GM19328 (cell line): ENCODE data around the gene P2RX5.

Source experiments
- ATAC-seq: cut with Tn5 transposase; IDR thresholded peaks from one replicate; pipeline ENCODE4 v1.9.1; 2021; ENCODE audit warnings: mild to moderate bottlenecking, moderate library complexity; ENCODE audit not compliant: unreplicated experiment

The P2RX5 gene

DNA sequence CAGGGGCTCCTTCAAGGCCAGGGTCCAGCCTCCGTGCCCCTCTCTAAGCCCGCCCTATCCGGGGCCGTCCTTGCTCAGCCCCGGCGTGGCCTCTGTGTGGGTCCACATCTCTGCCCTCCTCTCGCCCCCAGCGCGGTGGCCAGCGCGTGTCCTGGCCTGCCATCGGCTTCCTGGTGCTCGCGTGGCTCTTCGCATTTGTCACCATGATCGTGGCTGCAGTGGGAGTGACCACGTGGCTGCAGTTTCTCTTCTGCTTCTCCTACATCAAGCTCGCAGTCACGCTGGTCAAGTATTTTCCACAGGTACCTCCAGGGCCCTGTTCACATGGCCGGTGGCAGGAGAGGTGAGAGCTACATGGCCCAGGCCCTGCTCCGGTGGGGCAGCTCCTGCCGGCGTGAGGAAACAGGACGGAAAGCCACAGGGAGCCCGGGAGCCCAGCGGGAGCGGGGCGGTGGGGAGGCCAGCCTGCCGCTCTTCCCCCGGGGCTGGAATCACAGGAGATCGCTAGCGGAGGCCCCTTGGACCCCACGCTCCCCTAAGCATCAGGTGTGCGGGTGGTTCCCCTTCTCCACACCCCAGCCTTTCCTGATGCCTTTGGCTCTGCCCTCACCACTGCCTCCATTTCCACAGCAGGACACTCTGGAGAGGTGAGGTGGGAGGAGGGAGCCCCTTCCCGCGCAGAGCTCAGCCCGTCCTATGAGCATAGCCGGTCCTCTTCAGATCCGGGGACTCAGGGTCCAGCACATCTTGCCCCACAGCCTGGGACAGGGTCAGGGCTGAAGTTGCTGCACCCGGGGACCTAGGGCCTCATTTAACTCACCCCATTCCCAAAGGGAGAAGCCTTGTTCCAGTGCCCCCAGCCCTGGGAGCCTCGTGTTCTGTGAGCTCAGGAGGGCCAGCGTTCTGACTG, 37.8 kb downstream of the P2RX5 start:
- no peak for ATAC-seq

DNA sequence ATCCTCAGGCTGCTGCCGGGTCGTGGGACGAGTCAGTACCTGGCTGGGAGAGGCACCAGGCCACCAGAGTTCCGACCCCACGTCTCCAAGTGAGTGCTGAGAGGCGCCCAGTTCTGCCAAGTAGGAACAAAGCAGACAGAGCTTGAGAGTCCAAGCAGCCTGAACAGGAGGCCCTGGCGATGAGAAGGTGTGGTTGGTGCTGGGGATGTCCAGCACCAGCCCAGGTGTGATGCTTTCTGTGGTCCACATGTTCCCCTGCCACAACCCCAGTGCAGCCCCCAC, 38.4 kb downstream of the P2RX5 start:
- ATAC-seq = no peak

DNA sequence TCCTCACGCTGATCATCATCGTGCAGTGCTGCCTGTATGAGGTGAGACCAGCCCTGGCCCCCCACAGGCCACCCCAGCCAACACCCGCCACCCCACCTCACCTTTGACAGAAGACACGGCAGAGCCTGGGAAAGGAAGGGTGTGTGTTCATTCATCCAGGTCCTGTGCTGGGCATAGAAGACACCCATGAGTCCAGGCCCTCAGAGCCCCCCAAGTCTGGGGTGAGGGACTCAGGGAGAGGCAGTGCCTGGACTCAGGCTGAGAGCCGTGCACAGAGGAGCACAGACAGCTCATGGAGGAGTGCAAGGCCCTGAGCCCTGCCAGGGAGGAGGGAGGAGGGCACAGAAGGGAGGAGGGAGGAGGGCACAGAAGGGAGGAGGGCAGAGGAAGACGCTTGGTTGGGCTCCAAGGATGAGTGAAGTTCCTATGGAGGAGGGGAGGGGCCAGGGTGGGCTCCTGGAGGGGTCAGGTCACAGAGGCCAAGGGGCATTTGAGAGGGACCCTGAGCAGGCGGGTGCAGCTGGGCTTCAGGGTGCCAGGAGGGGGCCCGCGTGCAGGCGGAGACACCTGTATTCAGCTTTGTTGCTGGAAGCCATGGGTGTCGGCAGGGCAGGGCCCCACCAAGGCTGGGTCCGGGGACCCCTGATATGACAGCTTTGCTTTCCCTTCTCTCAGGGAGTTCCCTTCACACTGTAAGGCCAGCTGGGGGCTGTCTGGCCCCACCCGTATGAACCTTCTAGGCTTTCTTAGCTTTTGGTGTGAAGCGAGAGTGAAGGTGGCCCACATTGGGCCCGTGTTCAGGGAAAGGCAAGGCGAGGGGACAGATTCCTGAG, 39.0 kb downstream of the P2RX5 start:
- ATAC-seq = no peak

DNA sequence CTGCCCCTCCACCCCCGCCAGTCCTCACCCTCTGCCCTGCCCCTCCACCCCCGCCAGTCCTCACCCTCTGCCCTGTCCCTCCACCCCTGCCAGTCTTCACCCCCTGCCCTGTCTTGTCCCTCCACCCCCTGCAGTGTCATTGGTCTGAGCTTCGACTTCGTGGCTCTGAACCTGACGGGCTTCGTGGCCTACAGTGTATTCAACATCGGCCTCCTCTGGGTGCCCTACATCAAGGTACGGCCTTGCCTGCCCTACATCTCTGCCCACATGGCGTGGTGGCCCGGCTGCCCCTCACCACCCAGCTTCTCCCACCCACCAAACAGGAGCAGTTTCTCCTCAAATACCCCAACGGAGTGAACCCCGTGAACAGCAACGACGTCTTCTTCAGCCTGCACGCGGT, 39.6 kb downstream of the P2RX5 start:
- no peak for ATAC-seq

DNA sequence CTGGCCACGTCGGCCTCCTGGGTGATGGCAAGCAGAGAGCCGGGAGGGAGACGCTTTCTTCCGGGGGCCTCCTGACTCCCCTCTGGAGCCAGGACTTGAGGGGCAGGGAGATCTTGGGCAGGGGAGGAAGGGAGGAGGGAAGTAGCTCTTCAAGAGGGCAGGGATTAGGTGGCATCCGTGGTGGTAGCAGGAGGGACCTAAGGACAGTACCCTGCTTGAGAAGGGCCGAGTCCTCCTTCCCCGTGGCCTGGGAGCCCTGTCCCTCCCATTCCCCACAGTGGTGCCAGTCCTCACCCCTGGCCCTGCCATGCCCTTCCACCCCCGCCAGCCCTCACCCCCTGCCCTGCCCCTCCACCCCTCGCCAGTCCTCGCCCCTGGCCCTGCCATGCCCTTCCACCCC, 40.2 kb downstream of the P2RX5 start:
- no peak for ATAC-seq

DNA sequence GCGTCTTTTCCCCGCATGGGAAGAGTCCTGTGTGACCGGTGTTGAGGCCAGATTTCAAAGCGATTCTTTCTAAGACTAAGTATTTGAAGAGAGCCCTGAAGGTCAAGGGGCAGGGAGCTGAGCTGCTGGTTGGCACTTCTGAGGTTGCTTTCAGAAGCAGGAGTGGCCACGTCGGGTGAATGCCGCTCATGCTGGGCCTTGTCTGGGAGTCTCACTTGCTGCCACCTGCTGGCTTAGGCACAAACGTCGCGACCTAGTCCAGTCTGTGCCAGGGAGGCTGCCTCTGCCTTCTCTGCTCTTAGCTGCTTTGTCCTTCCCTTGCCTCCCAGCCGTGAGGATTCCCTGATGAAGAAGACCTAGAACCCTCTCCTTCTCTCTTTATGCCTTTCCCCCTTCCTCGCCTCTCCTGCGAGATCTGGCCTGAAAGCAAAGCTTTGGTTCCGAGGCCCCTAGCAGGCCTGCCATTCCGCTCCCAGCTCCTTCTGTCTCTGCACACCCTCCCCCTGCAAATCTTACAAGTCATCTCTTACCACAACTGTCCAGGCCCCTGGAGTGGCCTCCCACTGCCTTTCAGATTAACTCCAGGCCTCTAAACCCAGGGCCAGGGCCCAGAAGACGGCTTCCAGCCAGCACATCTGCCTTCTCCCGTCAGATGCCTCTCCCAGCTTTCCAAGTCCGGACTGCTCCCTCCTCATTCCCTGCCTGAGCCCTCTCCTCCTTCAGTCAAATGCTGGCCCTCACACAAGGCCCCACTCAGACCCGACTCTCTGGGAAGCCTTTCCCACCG, 48.0 kb downstream of the P2RX5 start:
- no peak for ATAC-seq

DNA sequence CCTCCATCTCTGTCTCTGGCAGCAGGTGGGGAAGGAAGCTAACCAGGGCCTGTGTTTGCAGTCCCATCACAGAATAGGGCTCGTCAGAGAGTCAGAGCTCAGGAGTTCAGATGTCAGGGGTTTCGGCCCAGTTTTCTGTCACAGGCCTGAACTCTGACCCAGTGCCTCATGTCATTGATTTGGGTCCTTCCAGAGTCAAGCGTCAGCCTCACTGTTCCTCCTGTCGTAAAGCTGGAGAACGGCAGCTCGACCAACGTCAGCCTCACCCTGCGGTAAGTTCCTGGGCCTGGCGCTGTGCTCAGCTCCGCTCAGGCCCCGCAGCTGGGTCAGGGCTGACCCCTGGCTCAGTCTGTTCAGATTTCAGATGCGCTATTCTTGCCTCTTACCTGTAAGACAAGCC, 48.7 kb downstream of the P2RX5 start:
- no peak for ATAC-seq

DNA sequence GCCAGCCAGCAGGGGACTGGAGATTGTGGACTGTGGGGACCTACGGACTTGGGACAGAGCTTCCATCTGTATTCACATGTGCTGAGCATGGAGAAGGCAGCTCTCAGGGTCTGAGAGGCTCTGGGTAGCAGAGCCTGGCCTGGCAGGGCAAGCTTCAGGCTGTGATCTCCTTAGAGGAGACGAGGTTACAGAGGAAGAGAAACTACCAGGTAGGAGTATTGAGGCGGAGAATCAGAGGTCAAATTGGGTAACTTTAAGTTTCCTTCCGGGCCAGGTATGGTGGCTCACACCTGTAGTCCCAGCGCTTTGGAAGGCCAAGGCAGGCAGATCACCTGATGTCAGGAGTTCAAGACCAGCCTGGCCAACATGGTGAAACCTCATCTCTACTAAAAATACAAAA, 50.6 kb downstream of the P2RX5 start:
- ATAC-seq = no peak

DNA sequence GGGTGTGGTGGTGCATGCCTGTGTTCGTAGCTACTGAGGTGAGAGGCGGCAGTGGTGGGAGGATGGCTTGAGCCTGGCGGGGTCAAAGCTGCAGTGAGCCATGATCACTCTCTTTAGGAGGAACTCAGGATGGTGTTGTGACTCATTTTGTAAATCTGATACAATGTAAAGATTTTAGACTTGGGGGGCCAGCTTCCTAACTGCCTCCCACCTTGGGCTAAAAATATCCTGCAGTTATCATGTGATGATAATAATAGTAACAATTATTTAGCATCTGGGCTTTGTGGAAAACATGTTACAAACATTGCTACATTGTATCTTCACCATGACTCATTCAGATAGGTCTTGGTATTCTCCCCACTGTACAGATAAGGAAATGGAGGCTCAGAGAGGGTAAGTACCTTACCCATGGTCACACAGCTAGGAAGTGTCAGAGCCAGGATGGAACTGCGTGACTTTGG, 52.0 kb downstream of the P2RX5 start:
- no peak for ATAC-seq

DNA sequence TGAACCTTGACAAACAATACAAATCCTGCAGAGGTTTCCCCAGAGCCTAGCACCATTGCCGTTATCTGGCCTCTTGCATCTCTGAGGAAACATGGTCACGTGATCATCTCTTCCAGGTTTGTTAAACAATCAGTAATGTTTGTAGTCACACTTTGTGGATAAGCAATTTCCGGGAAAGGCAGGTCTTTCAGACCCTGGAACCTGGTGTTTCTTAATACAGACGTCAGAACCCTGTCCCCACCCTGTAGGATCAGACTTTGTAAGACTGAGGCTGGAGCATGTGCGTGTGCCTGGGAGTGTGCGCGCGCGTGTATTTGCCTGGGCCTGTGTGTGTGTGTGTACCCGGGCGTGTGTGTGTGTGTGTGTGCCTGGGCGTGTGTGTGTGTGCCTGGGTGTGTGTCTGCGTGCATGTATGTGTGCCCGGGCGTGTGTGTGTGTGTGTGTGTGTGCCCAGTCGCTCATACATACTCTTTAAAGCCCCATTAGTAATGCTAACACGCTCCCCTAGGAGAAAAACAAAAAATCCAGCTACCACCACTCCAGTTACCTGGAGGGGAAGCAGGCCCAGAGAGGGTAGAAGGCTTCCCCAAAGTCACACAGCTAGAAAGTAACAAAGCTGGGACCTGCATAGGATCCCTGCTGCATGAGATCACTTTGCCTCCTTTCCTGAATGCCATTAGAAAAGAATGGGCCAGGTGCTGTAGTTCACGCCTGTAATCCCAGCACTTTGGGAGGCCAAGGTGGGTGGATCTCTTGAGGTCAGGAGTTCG, 54.1 kb downstream of the P2RX5 start:
- no peak for ATAC-seq

DNA sequence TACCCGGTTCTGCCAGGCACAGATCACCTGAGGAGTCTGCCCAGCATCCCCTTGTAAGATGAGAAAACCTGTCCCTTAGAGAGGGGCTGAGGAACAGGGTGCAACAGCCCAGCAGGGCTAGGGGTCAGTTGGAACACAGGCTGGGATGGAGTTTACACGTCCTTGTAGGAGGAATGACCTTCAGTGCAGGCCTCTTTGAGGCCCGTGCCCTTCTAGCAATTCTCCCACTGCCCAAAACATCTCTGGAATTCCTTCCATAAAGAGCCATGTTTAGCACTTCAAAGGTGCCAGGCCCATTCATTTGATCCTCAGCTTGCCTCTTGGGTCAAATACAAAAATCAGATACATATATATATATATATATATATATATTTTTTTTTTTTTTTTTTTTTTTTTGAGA, 54.9 kb downstream of the P2RX5 start:
- ATAC-seq = no peak

DNA sequence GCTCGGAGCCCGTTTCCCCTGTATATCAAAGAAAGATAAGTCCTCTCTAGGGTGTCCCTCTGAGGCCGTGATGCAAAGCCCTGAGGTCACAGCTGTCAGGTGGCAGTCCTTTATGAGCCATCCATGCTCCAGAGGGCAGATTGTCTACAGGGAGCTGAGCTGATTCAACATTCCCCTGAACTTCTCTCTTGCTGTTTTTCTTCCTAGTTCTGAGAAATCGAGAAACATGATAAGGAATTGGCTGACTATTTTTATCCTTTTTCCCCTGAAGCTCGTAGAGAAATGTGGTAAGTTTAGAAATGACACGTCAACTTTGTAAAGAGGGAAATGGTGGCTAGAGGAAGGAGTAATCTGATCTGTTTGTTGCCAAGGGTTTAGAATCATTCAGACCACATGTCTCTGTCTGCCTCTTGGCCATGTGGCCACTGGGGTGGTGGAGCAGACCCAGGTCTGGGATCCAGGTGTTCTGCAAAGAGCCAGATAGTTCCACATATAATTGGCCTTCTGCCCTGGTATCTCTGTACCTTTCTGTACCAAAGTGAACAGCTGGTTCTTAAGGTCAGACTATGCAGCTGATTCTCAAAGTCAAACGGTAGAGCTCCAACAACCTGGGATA, 55.9 kb downstream of the P2RX5 start:
- ATAC-seq = no peak

DNA sequence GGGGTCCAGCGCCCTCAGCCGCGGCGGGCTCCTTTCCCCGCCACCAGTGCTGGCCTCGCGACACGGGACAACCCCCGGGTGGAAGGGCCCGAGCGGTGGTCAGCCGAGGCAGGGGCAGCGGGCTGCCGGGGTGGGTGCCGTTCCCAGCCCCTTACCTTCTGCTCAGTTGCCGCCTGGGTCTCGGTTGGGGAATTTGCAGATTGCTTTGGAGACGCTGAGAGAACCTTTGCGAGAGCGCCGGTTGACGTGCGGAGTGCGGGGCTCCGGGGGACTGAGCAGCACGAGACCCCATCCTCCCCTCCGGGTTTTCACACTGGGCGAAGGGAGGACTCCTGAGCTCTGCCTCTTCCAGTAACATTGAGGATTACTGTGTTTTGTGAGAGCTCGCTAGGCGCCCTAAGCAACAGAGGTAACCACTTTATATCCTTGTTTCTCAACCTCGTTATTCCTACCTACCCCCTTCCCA, 59.0 kb downstream of the P2RX5 start:
- no peak for ATAC-seq

DNA sequence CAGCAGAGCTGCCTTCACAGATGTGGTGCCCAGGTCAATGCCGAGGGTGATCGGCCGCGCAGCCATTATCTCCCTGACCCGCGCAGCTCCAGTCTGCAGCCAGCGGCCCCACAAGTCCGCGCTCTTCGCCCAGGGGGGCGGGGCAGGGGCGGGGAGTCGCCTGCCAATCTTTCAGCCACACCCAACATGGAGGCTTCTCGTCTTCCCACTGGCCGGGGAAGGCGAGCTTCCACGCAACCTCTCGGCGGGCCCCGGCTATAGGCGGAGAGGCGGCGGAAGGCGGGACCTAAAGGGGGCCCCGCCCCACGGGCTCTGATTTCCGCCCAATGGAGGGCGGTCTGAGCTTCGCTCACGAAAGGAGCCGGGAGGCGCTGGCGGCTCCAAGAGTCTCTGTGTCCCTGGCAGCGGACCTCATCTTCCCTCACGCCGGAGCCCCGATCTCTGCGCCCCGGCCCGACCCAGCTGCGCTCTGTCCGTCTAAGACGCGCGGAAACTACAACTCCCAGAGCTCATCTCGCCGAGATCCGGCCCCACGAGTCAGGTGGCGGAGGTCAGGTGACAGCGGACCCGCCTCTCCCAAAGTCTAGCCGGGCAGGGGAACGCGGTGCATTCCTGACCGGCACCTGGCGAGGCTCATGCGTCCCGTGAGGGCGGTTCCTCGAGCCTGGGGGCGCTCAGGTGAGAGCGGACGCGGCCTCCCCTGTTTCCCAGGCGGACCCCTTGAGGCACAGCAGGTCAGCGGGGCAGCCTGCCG, 59.6 kb downstream of the P2RX5 start, which contains the start of the genes CTNS and SHPK:
Gene CTNS, plus strand, starts transcription at position 607 of the 754 bp plus-strand sequence. CDS start 3,447 bp downstream, outside the sequence.
Gene SHPK, minus strand, starts transcription at position 97 of the 754 bp plus-strand sequence. Its CDS starts 31 bp downstream, at position 66.
- peak; percentile 95 for ATAC-seq

DNA sequence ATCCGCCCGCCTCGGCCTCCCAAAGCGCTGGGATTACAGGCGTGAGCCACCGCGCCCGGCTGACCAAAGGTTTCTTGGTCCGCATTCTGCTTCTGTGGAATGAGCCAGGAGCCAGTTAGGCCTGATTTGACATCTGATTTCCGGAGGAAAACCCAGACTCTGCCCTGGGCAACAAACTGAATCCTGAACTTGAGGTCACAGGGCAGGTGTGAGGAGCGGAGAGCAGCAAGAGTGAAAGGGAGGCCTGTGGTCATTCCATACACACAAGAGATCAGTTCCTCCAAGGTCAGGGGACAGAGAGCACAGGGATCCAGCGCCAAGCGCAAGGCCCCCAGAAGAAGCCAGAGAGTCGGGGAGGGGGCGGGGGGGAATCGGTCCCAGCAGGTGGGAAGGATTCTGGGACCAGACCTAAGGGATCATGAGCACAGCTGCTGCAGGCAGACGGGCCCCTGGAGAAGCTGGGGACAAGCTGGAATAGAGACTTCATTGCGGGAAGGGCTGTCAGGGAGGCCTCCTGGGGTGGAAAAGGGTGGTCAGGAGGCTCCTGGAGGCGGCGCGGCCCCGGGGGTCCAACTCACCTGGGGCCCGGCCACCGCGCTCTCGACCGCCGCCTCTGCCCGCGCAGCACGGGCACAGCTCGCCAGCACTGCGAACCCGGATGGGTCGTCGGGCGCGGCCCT, 60.3 kb downstream of the P2RX5 start:
- no peak for ATAC-seq

DNA sequence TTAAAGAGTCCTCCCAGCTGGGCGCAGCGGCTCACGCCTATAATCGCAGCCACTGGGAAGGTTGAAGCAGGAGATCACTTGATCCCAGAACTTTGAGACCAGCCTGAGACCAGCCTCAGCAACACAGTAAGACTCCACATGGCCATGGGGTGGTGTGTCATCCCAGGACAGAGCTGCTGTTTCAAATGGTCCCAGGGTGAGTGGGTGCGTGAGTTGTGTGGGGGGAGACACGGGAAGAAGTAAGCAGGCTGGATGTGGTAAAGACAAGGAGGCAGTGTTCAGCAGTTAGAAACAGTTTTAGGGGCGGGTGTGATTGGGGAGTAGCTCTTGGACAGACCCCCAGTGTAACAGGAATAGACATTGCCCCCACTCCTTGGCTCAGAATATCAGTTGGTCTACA, 63.7 kb downstream of the P2RX5 start:
- no peak for ATAC-seq

DNA sequence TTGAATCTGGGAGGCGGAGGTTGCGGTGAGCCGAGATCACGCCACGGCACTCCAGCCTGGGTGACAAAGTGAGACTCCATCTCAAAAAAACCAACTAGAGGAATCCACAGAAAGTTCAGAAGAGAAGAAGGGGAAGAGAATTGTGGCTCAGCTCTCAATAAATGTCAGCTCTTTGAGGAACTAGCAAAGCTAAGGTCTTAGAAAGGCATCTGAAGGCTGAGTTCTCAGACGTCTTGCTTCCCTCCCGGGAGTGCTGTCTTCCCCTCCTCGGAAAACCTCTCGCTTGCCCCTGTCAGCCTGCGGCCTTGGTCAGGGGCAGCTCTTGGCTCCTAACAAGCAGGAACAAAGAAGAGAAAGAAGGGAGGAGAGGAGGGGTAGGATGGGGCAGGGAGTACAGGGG, 65.2 kb downstream of the P2RX5 start:
- no peak for ATAC-seq

DNA sequence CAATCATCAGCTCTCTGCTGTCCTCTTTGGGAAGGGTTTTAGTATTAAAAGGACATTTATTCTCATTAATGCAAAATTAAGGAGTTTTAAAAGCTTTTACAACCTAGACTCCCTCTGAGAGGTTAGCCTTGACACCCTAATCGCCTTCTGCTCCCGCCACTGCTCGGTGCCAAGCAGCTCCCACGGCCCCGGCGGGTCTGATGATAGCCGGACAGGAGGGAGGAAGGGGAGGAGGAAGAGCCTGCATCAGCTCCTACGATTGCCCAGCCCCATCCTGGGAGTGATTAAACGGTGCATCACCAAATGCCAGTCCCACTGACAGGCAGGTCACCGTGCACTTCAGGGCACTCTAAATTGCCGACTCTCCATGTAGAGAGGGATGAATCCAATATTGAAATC, 68.2 kb downstream of the P2RX5 start:
- no peak for ATAC-seq
